ENCODE results near the gene CPA2. TPM values are rescaled to one million over a fixed set of nuclear protein-coding genes. Genes with fewer than 3 reads are reported as not detected.

CPA2 gene
- total and polyA plus RNA-seq, 2 of the 4 experiments (the other 2 are of a cell fraction): 0.05 TPM; not detected in 1

- ChIA-PET CTCF (no interaction called here), POLR2A (ENCODE audit: unreplicated experiment) (no interaction called here)
- WGBS, 2 experiments (ENCODE audit: extremely low coverage in 2 of 2, insufficient read length in 1 of 2): no CpG with 5 or more reads among the region's 6 CpGs
- Histone ChIP-seq H2BK120ac (ENCODE audit: low read depth, low read length) (no peak overlapping the region), H3K4me3 (ENCODE audit: insufficient read depth, low read depth, low read length) (no peak overlapping the region), H2AFZ (replicated peaks; ENCODE audit: low read length, poor library complexity) (no peak overlapping the region), H4K91ac (ENCODE audit: insufficient read depth, low read depth, low read length) (no peak overlapping the region), H4K8ac (ENCODE audit: low read depth in 2 of 2, low read length in 2 of 2) (no peak overlapping the region), H3K9ac (ENCODE audit: low read depth, low read length) (no peak overlapping the region), H3K23ac (ENCODE audit: low read depth, low read length) (no peak overlapping the region), H2BK20ac (ENCODE audit: low read depth, low read length) (no peak overlapping the region), H3K36me3 (ENCODE audit: control insufficient read depth, insufficient read depth, low read length) (peaks cover 7% of the 10 kb centered on the region), H3K56ac (ENCODE audit: extremely low read depth, insufficient read depth, low read length) (no peak overlapping the region), H4K20me1 (ENCODE audit: insufficient read depth, low read length) (no peaks in the 10 kb centered on the region), H2BK5ac (ENCODE audit: low read depth, low read length, poor library complexity, severe bottlenecking) (no peak overlapping the region), H2BK15ac (ENCODE audit: low read depth, low read length) (no peak overlapping the region), H3K4me1 (ENCODE audit: control insufficient read depth, insufficient read depth, low read length) (no peaks in the 10 kb centered on the region), H2AK5ac (ENCODE audit: low read depth, low read length) (no peak overlapping the region), H3K27ac (ENCODE audit: insufficient read depth, low read length) (no peak overlapping the region), H3K4ac (ENCODE audit: low read depth, low read length) (no peak overlapping the region), H2AK9ac (replicated peaks; ENCODE audit: low read depth, low read length, poor library complexity) (no peak overlapping the region), H3K27me3 (ENCODE audit: control insufficient read depth, insufficient read depth, low read length) (no peaks in the 10 kb centered on the region), H3K4me2 (ENCODE audit: low read depth, low read length) (no peak overlapping the region), H3K14ac (replicated peaks; ENCODE audit: low read depth, low read length) (no peak overlapping the region), H3K9me1 (ENCODE audit: insufficient read depth, low read length) (no peaks in the 10 kb centered on the region), H4K5ac (ENCODE audit: low read depth, low read length) (no peak overlapping the region), H3K9me3 (ENCODE audit: control insufficient read depth, insufficient read depth, low read length) (no peaks in the 10 kb centered on the region), H3K79me1 (ENCODE audit: low read depth in 1 of 2, low read length in 2 of 2) (no peaks in the 10 kb centered on the region), H3K18ac (ENCODE audit: low read depth, low read length) (no peak overlapping the region)
- BruUV-seq (replicated peaks): no TSS peak
- ATAC-seq (ENCODE audit: low read depth): no peak
- dilution Hi-C loops (cut with HindIII; ENCODE audit: low sequenced_read_pairs, unreplicated experiment): no loop called here
- DNase-seq: no peak
- TF ChIP-seq NFE2L2 (IDR thresholded peaks at IDR 0.05; ENCODE audit: low read depth, low read length) (no peak), RAD21 (IDR thresholded peaks at IDR 0.05; ENCODE audit: low read length) (no peak), FOS (IDR thresholded peaks at IDR 0.05; ENCODE audit: low read depth, low read length) (no peak), USF2 (IDR thresholded peaks at IDR 0.05; ENCODE audit: low read depth, low read length) (no peak), MXI1 (IDR thresholded peaks at IDR 0.05; ENCODE audit: borderline replicate concordance, low read depth, low read length) (no peak), BHLHE40 (IDR thresholded peaks at IDR 0.05; ENCODE audit: low read depth, low read length) (no peak), RCOR1 (IDR thresholded peaks at IDR 0.05; ENCODE audit: insufficient replicate concordance, low read length) (no peak), ELK1 (IDR thresholded peaks at IDR 0.05; ENCODE audit: borderline replicate concordance, low read depth, low read length) (no peak), RFX5 (IDR thresholded peaks at IDR 0.05; ENCODE audit: low read depth, low read length) (no peak), CEBPB (IDR thresholded peaks at IDR 0.05; ENCODE audit: low read depth, low read length) (no peak), CHD1 (IDR thresholded peaks at IDR 0.05; ENCODE audit: low read depth, low read length) (no peak), POLR2A (IDR thresholded peaks at IDR 0.05; ENCODE audit: low read depth, low read length) (no peak), MAFK (IDR thresholded peaks at IDR 0.05; ENCODE audit: low read depth, low read length) (no peak), SMC3 (IDR thresholded peaks at IDR 0.05; ENCODE audit: low read depth, low read length) (no peak), MAZ (IDR thresholded peaks at IDR 0.05; ENCODE audit: borderline replicate concordance, low read depth, low read length) (no peak)
- TF ChIP-seq, protein P1, sequence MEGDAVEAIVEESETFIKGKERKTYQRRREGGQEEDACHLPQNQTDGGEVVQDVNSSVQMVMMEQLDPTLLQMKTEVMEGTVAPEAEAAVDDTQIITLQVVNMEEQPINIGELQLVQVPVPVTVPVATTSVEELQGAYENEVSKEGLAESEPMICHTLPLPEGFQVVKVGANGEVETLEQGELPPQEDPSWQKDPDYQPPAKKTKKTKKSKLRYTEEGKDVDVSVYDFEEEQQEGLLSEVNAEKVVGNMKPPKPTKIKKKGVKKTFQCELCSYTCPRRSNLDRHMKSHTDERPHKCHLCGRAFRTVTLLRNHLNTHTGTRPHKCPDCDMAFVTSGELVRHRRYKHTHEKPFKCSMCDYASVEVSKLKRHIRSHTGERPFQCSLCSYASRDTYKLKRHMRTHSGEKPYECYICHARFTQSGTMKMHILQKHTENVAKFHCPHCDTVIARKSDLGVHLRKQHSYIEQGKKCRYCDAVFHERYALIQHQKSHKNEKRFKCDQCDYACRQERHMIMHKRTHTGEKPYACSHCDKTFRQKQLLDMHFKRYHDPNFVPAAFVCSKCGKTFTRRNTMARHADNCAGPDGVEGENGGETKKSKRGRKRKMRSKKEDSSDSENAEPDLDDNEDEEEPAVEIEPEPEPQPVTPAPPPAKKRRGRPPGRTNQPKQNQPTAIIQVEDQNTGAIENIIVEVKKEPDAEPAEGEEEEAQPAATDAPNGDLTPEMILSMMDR (conservative IDR thresholded peaks at IDR 0.05; ENCODE audit: low read depth, low read length): no peak
- in situ Hi-C loops (cut with MboI; ENCODE audit: low sequenced_read_pairs): no loop called here
- intact Hi-C loops (cut with micrococcal nuclease): no loop called here
Observed at GRCh38 chr7:130309986-130310385, 43.3 kb downstream of the CPA2 start.
